MM.1S (cell line): Measurements from ENCODE around the gene MAGEB2.

Source experiments
- DNase-seq: peaks from one replicate; pipeline ENCODE4 v3.0.0-alpha.2; 2015
- H2AFZ ChIP-seq: fragments of 300-600 bp; sonication (generic); 2 replicates; pipeline ENCODE4 v1.6.0; 2016; ENCODE audit warnings: antibody characterized with exemption, low read length
- H3F3A ChIP-seq: fragments of 300-600 bp; sonication (generic); 2 replicates; pipeline ENCODE4 v1.6.1; 2016; ENCODE audit warnings: mild to moderate bottlenecking, antibody characterized with exemption, low read length, moderate library complexity, mixed read lengths; ENCODE audit not compliant: insufficient read depth
- H3K27ac ChIP-seq: fragments of 300-600 bp; sonication (generic); 2 replicates; pipeline ENCODE4 v1.5.1; 2016; ENCODE audit warnings: mild to moderate bottlenecking, low read length
- H3K27me3 ChIP-seq: fragments of 300-600 bp; sonication (generic); replicated peaks from 2 replicates; pipeline ENCODE4 v1.6.0; 2016; ENCODE audit warnings: low read length; ENCODE audit not compliant: insufficient read depth
- H3K36me3 ChIP-seq: fragments of 300-600 bp; sonication (generic); replicated peaks from 2 replicates; pipeline ENCODE4 v1.6.1; 2016; ENCODE audit warnings: mild to moderate bottlenecking, low read length, mixed read lengths; ENCODE audit not compliant: insufficient read depth
- H3K4me1 ChIP-seq: fragments of 300-600 bp; sonication (generic); 2 replicates; pipeline ENCODE4 v1.6.1; 2016; ENCODE audit warnings: low read length, mixed read lengths
- H3K4me2 ChIP-seq: fragments of 300-600 bp; sonication (generic); 2 replicates; pipeline ENCODE4 v1.6.0; 2016; ENCODE audit warnings: low read depth, low read length
- H3K4me3 ChIP-seq: fragments of 300-600 bp; sonication (generic); 2 replicates; pipeline ENCODE4 v1.5.1; 2016; ENCODE audit warnings: low read length, mixed read lengths
- H3K79me2 ChIP-seq: fragments of 300-600 bp; sonication (generic); 2 replicates; pipeline ENCODE4 v1.6.1; 2016; ENCODE audit warnings: mixed run types, low read length, mixed read lengths
- H3K9ac ChIP-seq: fragments of 300-600 bp; sonication (generic); 2 replicates; pipeline ENCODE4 v1.6.1; 2016; ENCODE audit warnings: low read length, mixed read lengths
- H3K9me2 ChIP-seq: fragments of 300-600 bp; sonication (generic); replicated peaks from 2 replicates; pipeline ENCODE4 v1.6.1; 2016; ENCODE audit warnings: mild to moderate bottlenecking, low read length, mixed read lengths; ENCODE audit not compliant: insufficient read depth
- H3K9me3 ChIP-seq: fragments of 300-600 bp; sonication (generic); replicated peaks from 2 replicates; pipeline ENCODE4 v1.6.1; 2016; ENCODE audit warnings: mild to moderate bottlenecking, low read length, mixed read lengths; ENCODE audit not compliant: insufficient read depth
- H4K20me1 ChIP-seq: fragments of 300-600 bp; sonication (generic); 2 replicates; pipeline ENCODE4 v1.6.1; 2016; ENCODE audit warnings: mild to moderate bottlenecking, low read length, moderate library complexity, mixed read lengths; ENCODE audit not compliant: insufficient read depth
- EZH2 ChIP-seq: fragments of 300-600 bp; sonication (generic); optimal IDR thresholded peaks from 2 replicates; pipeline ENCODE3; 2017; ENCODE audit warnings: low read depth, mild to moderate bottlenecking, antibody characterized with exemption, low read length, mixed read lengths
- EZH2phosphoT487 ChIP-seq: fragments of 300-600 bp; sonication (generic); IDR thresholded peaks from 2 replicates; pipeline ENCODE4 v1.6.1; 2018; ENCODE audit warnings: antibody characterized with exemption, low read length
- TF ChIP-seq, protein P1 (sequence below): fragments of 300-600 bp; sonication (generic); IDR thresholded peaks from 2 replicates; pipeline ENCODE4 v1.5.1; 2016; ENCODE audit warnings: antibody characterized with exemption, low read length, mixed read lengths

MAGEB2 gene

DNA sequence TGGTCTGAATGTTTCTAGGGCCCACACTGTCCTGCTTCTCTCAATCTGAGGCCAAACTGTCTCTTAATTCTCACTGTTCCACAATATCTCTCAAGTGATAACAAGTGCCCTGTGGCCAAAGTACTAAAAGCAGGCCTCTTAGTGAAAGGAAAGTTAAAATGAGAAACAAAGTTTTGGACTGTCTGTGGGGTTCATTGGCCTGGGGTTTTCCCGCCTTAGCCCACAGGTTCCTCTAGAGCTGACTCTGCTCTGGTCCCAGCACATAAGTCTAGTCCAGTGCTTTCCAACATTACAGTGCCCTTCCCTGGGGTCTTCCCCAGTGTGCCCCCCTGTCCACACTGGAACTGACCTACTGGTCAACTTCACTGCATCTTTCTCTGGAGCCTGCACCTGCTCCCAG, 37.9 kb downstream of the MAGEB2 start:
- Histone ChIP-seq H4K20me1 (no peaks in the 10 kb centered on the region), H3K9me3 (no peaks in the 10 kb centered on the region), H3K27me3 (no peaks in the 10 kb centered on the region), H3K9me2 (no peaks in the 10 kb centered on the region), H2AFZ (no peak overlapping the region), H3F3A (no peaks in the 10 kb centered on the region), H3K9ac (no peak overlapping the region), H3K27ac (no peak overlapping the region), H3K36me3 (no peaks in the 10 kb centered on the region), H3K4me1 (no peaks in the 10 kb centered on the region), H3K79me2 (no peaks in the 10 kb centered on the region), H3K4me3 (no peak overlapping the region), H3K4me2 (no peak overlapping the region)
- TF ChIP-seq EZH2: no peak
- TF ChIP-seq EZH2phosphoT487: no peak
- TF ChIP-seq, protein P1, sequence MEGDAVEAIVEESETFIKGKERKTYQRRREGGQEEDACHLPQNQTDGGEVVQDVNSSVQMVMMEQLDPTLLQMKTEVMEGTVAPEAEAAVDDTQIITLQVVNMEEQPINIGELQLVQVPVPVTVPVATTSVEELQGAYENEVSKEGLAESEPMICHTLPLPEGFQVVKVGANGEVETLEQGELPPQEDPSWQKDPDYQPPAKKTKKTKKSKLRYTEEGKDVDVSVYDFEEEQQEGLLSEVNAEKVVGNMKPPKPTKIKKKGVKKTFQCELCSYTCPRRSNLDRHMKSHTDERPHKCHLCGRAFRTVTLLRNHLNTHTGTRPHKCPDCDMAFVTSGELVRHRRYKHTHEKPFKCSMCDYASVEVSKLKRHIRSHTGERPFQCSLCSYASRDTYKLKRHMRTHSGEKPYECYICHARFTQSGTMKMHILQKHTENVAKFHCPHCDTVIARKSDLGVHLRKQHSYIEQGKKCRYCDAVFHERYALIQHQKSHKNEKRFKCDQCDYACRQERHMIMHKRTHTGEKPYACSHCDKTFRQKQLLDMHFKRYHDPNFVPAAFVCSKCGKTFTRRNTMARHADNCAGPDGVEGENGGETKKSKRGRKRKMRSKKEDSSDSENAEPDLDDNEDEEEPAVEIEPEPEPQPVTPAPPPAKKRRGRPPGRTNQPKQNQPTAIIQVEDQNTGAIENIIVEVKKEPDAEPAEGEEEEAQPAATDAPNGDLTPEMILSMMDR: no peak
- no peak for DNase-seq

DNA sequence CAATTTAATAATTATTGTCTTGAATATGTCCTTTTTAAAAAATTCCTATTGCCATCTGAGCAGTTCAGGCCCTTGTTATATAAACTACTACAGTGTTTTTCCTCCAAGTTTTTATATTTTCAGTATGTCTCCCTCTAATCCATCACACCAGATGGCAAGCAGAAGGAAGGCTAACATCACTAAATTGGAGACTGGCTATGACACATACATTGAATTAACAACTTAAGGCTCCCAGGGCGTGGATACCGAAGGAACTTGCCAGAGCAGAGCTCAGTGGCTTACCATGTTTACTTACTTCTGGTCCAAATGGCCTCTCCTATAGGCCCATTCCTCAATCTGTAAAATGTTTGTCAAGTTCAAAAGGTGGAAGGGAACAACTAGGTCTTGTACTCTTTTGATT, 44.6 kb downstream of the MAGEB2 start:
- H3K9ac ChIP-seq: no peak overlapping the region
- H3K9me2 ChIP-seq: no peaks in the 10 kb centered on the region
- H3K4me1 ChIP-seq: no peaks in the 10 kb centered on the region
- H3K27ac ChIP-seq: no peak overlapping the region
- TF ChIP-seq EZH2: no peak
- TF ChIP-seq, protein P1: no peak
- no peak for TF ChIP-seq EZH2phosphoT487
- DNase-seq: no peak
- no peaks in the 10 kb centered on the region for H3K79me2 ChIP-seq
- H3K4me2 ChIP-seq: no peak overlapping the region
- H3K27me3 ChIP-seq: no peaks in the 10 kb centered on the region
- H2AFZ ChIP-seq: no peak overlapping the region
- H3K4me3 ChIP-seq: no peak overlapping the region
- no peaks in the 10 kb centered on the region for H3K9me3 ChIP-seq
- no peaks in the 10 kb centered on the region for H4K20me1 ChIP-seq
- H3K36me3 ChIP-seq: no peaks in the 10 kb centered on the region
- no peaks in the 10 kb centered on the region for H3F3A ChIP-seq

DNA sequence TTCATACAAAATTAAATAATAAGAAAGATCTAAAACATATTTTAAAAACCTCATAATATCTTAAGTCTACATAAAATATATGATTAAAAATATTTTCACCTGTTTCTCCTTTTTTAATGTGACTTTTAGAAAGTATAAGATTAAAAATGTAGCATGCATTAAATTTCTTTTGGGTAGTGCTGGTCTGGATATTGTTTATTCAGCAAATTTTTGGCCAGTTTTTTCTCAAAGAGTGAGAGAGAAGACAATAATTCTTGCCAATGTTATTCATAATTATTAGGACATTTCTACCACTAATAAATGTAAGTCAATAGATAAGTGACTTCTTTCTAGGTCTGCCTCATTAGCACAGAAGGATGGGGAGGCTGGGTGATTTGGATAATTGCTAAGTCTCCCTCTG, 45.6 kb downstream of the MAGEB2 start:
- Histone ChIP-seq H2AFZ (no peak overlapping the region), H3K4me2 (no peak overlapping the region), H3K36me3 (no peaks in the 10 kb centered on the region), H3K27me3 (no peaks in the 10 kb centered on the region), H3K9me2 (no peaks in the 10 kb centered on the region), H3K4me3 (no peak overlapping the region), H3K9me3 (no peaks in the 10 kb centered on the region), H3F3A (no peaks in the 10 kb centered on the region), H3K4me1 (no peaks in the 10 kb centered on the region), H3K27ac (no peak overlapping the region), H3K79me2 (no peaks in the 10 kb centered on the region), H4K20me1 (no peaks in the 10 kb centered on the region), H3K9ac (no peak overlapping the region)
- no peak for DNase-seq
- TF ChIP-seq, protein P1: no peak
- TF ChIP-seq EZH2: no peak
- no peak for TF ChIP-seq EZH2phosphoT487
